ENCODE results near the gene GPR143.

Gene GPR143

GRCh38 chrX:9767375-9767774 is 1.7 kb upstream of the GPR143 start:
- no peak for DNase-seq

GRCh38 chrX:9765072-9765736 is 443 bp downstream of the GPR143 start:
- no peak for DNase-seq

GRCh38 chrX:9759337-9759736 is 6.3 kb downstream of the GPR143 start:
- no peak for DNase-seq

- DNase-seq = no peak
Measured at GRCh38 chrX:9758021-9758638, 7.5 kb downstream of the GPR143 start.

GRCh38 chrX:9757366-9757765 is 8.3 kb downstream of the GPR143 start:
- DNase-seq = no peak

- no peak for DNase-seq
Measured at GRCh38 chrX:9749146-9749692, 16.4 kb downstream of the GPR143 start.

GRCh38 chrX:9747644-9748043 is 18.0 kb downstream of the GPR143 start:
- DNase-seq = no peak

- no peak for DNase-seq
Measured at GRCh38 chrX:9746148-9746888, 19.3 kb downstream of the GPR143 start.

- DNase-seq = peak in 1 of 5 donors; percentile 58
Measured at GRCh38 chrX:9745417-9746115, 20.1 kb downstream of the GPR143 start.

GRCh38 chrX:9739130-9739529 is 26.5 kb downstream of the GPR143 start:
- no peak for DNase-seq

GRCh38 chrX:9738151-9738550 is 27.5 kb downstream of the GPR143 start:
- DNase-seq = no peak

- no peak for DNase-seq
Measured at GRCh38 chrX:9737363-9737762, 28.3 kb downstream of the GPR143 start.

- no peak for DNase-seq
Measured at GRCh38 chrX:9730752-9731151, 34.9 kb downstream of the GPR143 start.

- no peak for DNase-seq
Measured at GRCh38 chrX:9730078-9730477, 35.6 kb downstream of the GPR143 start.

- no peak for DNase-seq
Measured at GRCh38 chrX:9729171-9729885, 36.3 kb downstream of the GPR143 start.

- DNase-seq = no peak
Measured at GRCh38 chrX:9728261-9728660, 37.4 kb downstream of the GPR143 start.

GRCh38 chrX:9724711-9725110 is 40.9 kb downstream of the GPR143 start:
- no peak for DNase-seq

- no peak for DNase-seq
Measured at GRCh38 chrX:9717376-9717775, 48.3 kb downstream of the GPR143 start.

- no peak for DNase-seq
Measured at GRCh38 chrX:9710332-9710731, 55.3 kb downstream of the GPR143 start.

- peak; percentile 51 to 80 (median 66) for DNase-seq
Measured at GRCh38 chrX:9708923-9709553, 56.6 kb downstream of the GPR143 start.

- DNase-seq = no peak
Measured at GRCh38 chrX:9708086-9708485, 57.6 kb downstream of the GPR143 start.

Data from T-helper 1 cell (primary cell).